ENCODE results near the gene PTP4A2. TPM values are rescaled to one million over a fixed set of nuclear protein-coding genes. Genes with fewer than 3 reads are reported as not detected.
"Not testable (repeated sequence)": the region's sequence is repeated elsewhere in the genome, so short reads cannot be mapped to it uniquely, and the experiment has no call there.

Gene PTP4A2
- total and polyA plus RNA-seq, 9 donors: 92.5 to 366 (median 246) TPM

- intact Hi-C loops (cut with DNase I): no loop called here
- Histone ChIP-seq H3K36me3 (no peaks in the 10 kb centered on the region), H3K27ac (peak overlapping the region; percentile 94 to 96), H3K4me3 (peak overlapping the region; percentile 51), H3K9me3 (no peaks in the 10 kb centered on the region), H3K4me1 (ENCODE audit: insufficient read depth) (no peaks in the 10 kb centered on the region), H3K27me3 (no peaks in the 10 kb centered on the region)
- TF ChIP-seq CTCF (IDR thresholded peaks at IDR 0.05) (peak in 1 of 3 donors; percentile 7), EP300 (IDR thresholded peaks at IDR 0.05) (no peak), POLR2A (IDR thresholded peaks at IDR 0.05) (peak; percentile 50)
- WGBS, 3 donors: 3 to 4% (median 3%) methylated on average over 48 to 56 of the region's 56 CpGs
- peak; percentile 90 to 95 (median 94) for DNase-seq
Measured at GRCh38 chr1:31944205-31945089, 6.3 kb upstream of the PTP4A2 start.

DNA sequence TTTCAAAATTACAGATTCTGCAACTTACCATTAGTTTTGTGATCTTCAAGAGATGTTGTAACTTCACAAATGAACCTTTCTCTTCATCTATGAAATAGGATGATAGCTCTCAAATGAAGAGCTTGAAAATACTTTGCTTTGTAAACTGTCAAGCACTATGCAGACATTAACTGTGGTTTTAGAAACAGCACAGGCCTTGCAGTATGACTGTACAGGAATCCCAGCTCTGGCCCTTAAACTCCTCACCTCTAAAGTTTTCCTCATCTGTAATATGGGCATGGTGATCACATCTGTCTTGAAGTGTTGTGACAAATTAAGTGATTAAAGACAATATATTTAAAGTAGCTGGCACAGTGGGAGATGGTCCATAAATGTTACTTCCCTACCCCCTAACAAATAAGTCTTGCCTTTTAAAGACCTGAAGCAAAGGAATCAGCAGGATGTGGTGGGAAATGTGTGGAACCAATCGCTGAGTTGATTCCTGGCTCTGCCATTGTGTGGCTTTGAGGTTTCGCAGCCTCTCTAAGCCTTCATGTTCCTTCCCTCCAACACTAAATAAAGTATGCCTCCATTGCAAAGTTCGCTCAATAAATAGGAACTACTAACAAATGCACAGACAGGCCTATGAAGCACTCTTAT, 5.5 kb upstream of the PTP4A2 start:
- intact Hi-C loops (cut with DNase I): no loop called here
- no peaks in the 10 kb centered on the region for H3K27me3 ChIP-seq
- TF ChIP-seq CTCF (IDR thresholded peaks at IDR 0.05): no peak
- TF ChIP-seq POLR2A (IDR thresholded peaks at IDR 0.05): no peak
- no peak for TF ChIP-seq EP300 (IDR thresholded peaks at IDR 0.05)
- H3K36me3 ChIP-seq: no peaks in the 10 kb centered on the region
- peak in 1 of 5 donors; percentile 11 for DNase-seq
- H3K27ac ChIP-seq: peak overlapping the region in 1 of 2 donors; percentile 96
- 77 to 82% (median 80%) methylated on average over 3 of the region's 3 CpGs for WGBS, 3 donors
- no peaks in the 10 kb centered on the region for H3K9me3 ChIP-seq
- H3K4me3 ChIP-seq: peak overlapping the region; percentile 51
- no peaks in the 10 kb centered on the region for H3K4me1 ChIP-seq (ENCODE audit: insufficient read depth)

DNA sequence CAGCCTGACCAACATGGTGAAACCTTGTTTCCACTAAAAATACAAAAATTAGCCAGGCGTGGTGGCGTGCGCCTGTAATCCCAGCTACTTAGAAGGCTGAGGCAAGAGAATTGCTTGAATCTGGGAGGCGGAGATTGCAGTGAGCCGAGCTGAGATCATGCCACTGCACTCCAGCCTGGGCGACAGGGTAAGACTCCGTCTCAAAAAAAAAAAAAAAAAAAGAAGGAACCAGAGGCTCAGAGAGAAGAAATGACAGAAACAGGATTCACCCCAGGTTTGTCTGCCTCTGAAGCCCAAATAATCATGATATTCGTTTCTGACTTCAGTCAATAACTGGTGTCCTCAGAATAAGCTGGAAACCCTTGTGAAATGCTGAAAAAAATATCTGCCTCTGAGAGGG, 3.9 kb upstream of the PTP4A2 start:
- H3K27ac ChIP-seq; intact Hi-C loops (cut with DNase I); DNase-seq; H3K36me3 ChIP-seq; H3K4me3 ChIP-seq; H3K27me3 ChIP-seq; H3K9me3 ChIP-seq; H3K4me1 ChIP-seq (ENCODE audit: insufficient read depth): not testable (repeated sequence)
- WGBS, 3 donors: 78 to 92% (median 91%) methylated on average over 8 of the region's 8 CpGs

- Histone ChIP-seq H3K4me3 (no peak overlapping the region), H3K4me1 (ENCODE audit: insufficient read depth) (peaks cover 4% of the 10 kb centered on the region), H3K9me3 (no peaks in the 10 kb centered on the region), H3K27me3 (no peaks in the 10 kb centered on the region), H3K36me3 (no peaks in the 10 kb centered on the region), H3K27ac (peak overlapping the region; percentile 49 to 86)
- intact Hi-C loops (cut with DNase I): no loop called here
- 65 to 68% (median 66%) methylated on average over 16 of the region's 16 CpGs for WGBS, 3 donors
- peak; percentile 72 to 82 (median 77) for DNase-seq
- TF ChIP-seq CTCF (IDR thresholded peaks at IDR 0.05): peak in 2 of 3 donors; percentile 43 to 55
- TF ChIP-seq EP300 (IDR thresholded peaks at IDR 0.05): no peak
Measured at GRCh38 chr1:31939484-31940329, 1.5 kb upstream of the PTP4A2 start.
